HEK293T (cell line): ENCODE data around the gene SPATA25.

ENCODE experiments used
- CTCF ChIA-PET: fragments of 350-600 bp; formaldehyde crosslinking; extraction: SDS; loops from one replicate; lab custom pipeline; 2021; ENCODE audit warnings: antibody characterized with exemption, inconsistent platforms; lab: Yijun Ruan, JAX
- POLR2A ChIA-PET: fragments of 350-600 bp; formaldehyde crosslinking; extraction: SDS; loops from one replicate; lab custom pipeline; 2020; ENCODE audit warnings: antibody characterized with exemption, inconsistent platforms; lab: Yijun Ruan, JAX
- DNase-seq: peaks from one replicate; pipeline ENCODE4 v3.0.0; 2012; ENCODE audit warnings: mixed read lengths; ENCODE audit errors: extremely low spot score
- ARNT ChIP-seq: fragments of 450-650 bp; IDR thresholded peaks from 2 replicates; pipeline ENCODE4 v1.6.1; 2017; ENCODE audit warnings: mild to moderate bottlenecking
- BHLHE40 ChIP-seq: fragments of 450-650 bp; IDR thresholded peaks from 2 replicates; pipeline ENCODE4 v1.6.1; 2016; ENCODE audit warnings: mild to moderate bottlenecking, moderate library complexity, borderline replicate concordance
- CTBP1 ChIP-seq: fragments of 450-650 bp; IDR thresholded peaks from 2 replicates; pipeline ENCODE4 v1.6.1; 2016; ENCODE audit warnings: borderline replicate concordance
- ELF4 ChIP-seq: fragments of 450-650 bp; IDR thresholded peaks from 2 replicates; pipeline ENCODE4 v1.6.1; 2017; ENCODE audit warnings: antibody characterized with exemption
- FOXA1 ChIP-seq: fragments of 450-650 bp; IDR thresholded peaks from 2 replicates; pipeline ENCODE4 v1.6.1; 2016; ENCODE audit warnings: mild to moderate bottlenecking
- FOXK2 ChIP-seq: fragments of 450-650 bp; IDR thresholded peaks from 2 replicates; pipeline ENCODE4 v1.6.1; 2016; ENCODE audit warnings: mild to moderate bottlenecking
- FOXM1 ChIP-seq: fragments of 450-650 bp; IDR thresholded peaks from 2 replicates; pipeline ENCODE4 v1.6.1; 2017; ENCODE audit warnings: mild to moderate bottlenecking, borderline replicate concordance
- HDGF ChIP-seq: fragments of 450-650 bp; IDR thresholded peaks from 2 replicates; pipeline ENCODE4 v1.6.1; 2017; ENCODE audit warnings: antibody characterized with exemption, borderline replicate concordance
- L3MBTL2 ChIP-seq: fragments of 450-650 bp; conservative IDR thresholded peaks from 2 replicates; pipeline ENCODE4 v1.6.1; 2016; ENCODE audit warnings: mild to moderate bottlenecking
- LEF1 ChIP-seq: fragments of 450-650 bp; IDR thresholded peaks from 2 replicates; pipeline ENCODE4 v1.6.1; 2017; ENCODE audit warnings: mild to moderate bottlenecking, borderline replicate concordance
- NFRKB ChIP-seq: fragments of 450-650 bp; IDR thresholded peaks from 2 replicates; pipeline ENCODE4 v1.6.1; 2016; ENCODE audit warnings: mild to moderate bottlenecking, moderate library complexity
- PKNOX1 ChIP-seq: fragments of 450-650 bp; IDR thresholded peaks from 2 replicates; pipeline ENCODE4 v1.6.1; 2016
- SP1 ChIP-seq: fragments of 450-650 bp; IDR thresholded peaks from 2 replicates; pipeline ENCODE4 v1.6.1; 2017
- SUZ12 ChIP-seq: fragments of 450-650 bp; IDR thresholded peaks from 2 replicates; pipeline ENCODE4 v1.6.1; 2016; ENCODE audit warnings: mild to moderate bottlenecking
- TARDBP ChIP-seq: fragments of 450-650 bp; IDR thresholded peaks from 2 replicates; pipeline ENCODE4 v1.6.1; 2016
- ZNF384 ChIP-seq: fragments of 450-650 bp; IDR thresholded peaks from 2 replicates; pipeline ENCODE4 v1.6.1; 2016

Gene SPATA25

GRCh38 chr20:45909336-45909808, 21.9 kb upstream of the SPATA25 start:
- no peak for DNase-seq
- POLR2A ChIA-PET = interaction anchor here (0.7 to 1.2 kb wide), 3 partner anchors 18 to 52 kb away, joined by 3 to 4 read pairs (median 3); partner anchors contain the start of genes ACOT8, CTSA and ZSWIM3
- TF ChIP-seq FOXM1 (no peak), HDGF (no peak), FOXK2 (no peak), BHLHE40 (no peak), LEF1 (no peak), L3MBTL2 (no peak), CTBP1 (no peak), FOXA1 (no peak), ZNF384 (no peak), TARDBP (no peak), SUZ12 (no peak), ELF4 (no peak)
- CTCF ChIA-PET = no interaction called here

GRCh38 chr20:45908084-45908483, 20.7 kb upstream of the SPATA25 start:
- DNase-seq = no peak
- TF ChIP-seq FOXK2 (no peak), ELF4 (no peak), L3MBTL2 (no peak), TARDBP (no peak), SUZ12 (no peak), PKNOX1 (no peak), ZNF384 (no peak), FOXM1 (no peak), SP1 (no peak), FOXA1 (no peak), CTBP1 (no peak), BHLHE40 (no peak), HDGF (no peak), ARNT (no peak), LEF1 (no peak), NFRKB (no peak)
- CTCF ChIA-PET = interaction anchor here (0.9 kb wide), 1 partner anchor 62 kb away, joined by 4 read pairs; no protein-coding TSS in a partner anchor
- POLR2A ChIA-PET = no interaction called here

GRCh38 chr20:45907219-45907948, 20.0 kb upstream of the SPATA25 start:
- no peak for DNase-seq
- POLR2A ChIA-PET = interaction anchor here (3.0 kb wide), 1 partner anchor 26 kb away, joined by 16 read pairs; the partner anchor contains the start of gene ZSWIM1
- no peak for TF ChIP-seq ARNT
- TF ChIP-seq TARDBP = no peak
- TF ChIP-seq SUZ12 = no peak
- no peak for TF ChIP-seq BHLHE40
- no peak for TF ChIP-seq NFRKB
- TF ChIP-seq L3MBTL2 = no peak
- TF ChIP-seq CTBP1 = no peak
- TF ChIP-seq ZNF384 = no peak
- TF ChIP-seq HDGF = no peak
- no peak for TF ChIP-seq PKNOX1
- CTCF ChIA-PET = interaction anchor here (0.9 kb wide), 1 partner anchor 63 kb away, joined by 4 read pairs; no protein-coding TSS in a partner anchor

- POLR2A ChIA-PET = interaction anchor here (0.7 to 3.0 kb wide), 10 partner anchors 14 to 72 kb away, joined by 3 to 16 read pairs (median 4); partner anchors contain the start of genes CTSA, SNX21 and ZSWIM1
Observed at GRCh38 chr20:45905505-45906079, 18.2 kb upstream of the SPATA25 start.

More at GRCh38 chr20:45905505-45906079, 18.2 kb upstream of the SPATA25 start:
- CTCF ChIA-PET = no interaction called here
- no peak for DNase-seq
- TF ChIP-seq NFRKB = no peak
- no peak for TF ChIP-seq L3MBTL2
- no peak for TF ChIP-seq HDGF
- no peak for TF ChIP-seq TARDBP
- TF ChIP-seq SUZ12 = no peak
- TF ChIP-seq PKNOX1 = no peak
- no peak for TF ChIP-seq ARNT
- no peak for TF ChIP-seq ZNF384
- TF ChIP-seq FOXK2 = no peak
- no peak for TF ChIP-seq ELF4
- no peak for TF ChIP-seq SP1
